ENCODE data around the gene ALK. TPM values are rescaled to one million over a fixed set of nuclear protein-coding genes. Genes with fewer than 3 reads are reported as not detected.

ALK gene
- total RNA-seq, 1 donor from 2014 or later, result 1.1 TPM

GRCh38 chr2:29143657-29144056 lies 777.7 kb downstream of the ALK start:
- intact Hi-C loops (cut with DNase I), result no loop called here

More at GRCh38 chr2:29143657-29144056, 777.7 kb downstream of the ALK start:
- ATAC-seq (no peak), DNase-seq (no peak)
- Histone ChIP-seq H3K27me3 (ENCODE audit: low read depth) (no peaks in the 10 kb centered on the region), H3K9me3 (no peaks in the 10 kb centered on the region), H3K4me3 (no peak overlapping the region), H3K27ac (no peak overlapping the region), H3K4me1 (no peaks in the 10 kb centered on the region), H3K36me3 (peaks cover 36% of the 10 kb centered on the region)
- no peak for TF ChIP-seq CTCF (IDR thresholded peaks at IDR 0.05)

Other genes with a start within 250 kb of the ALK start
- gene YPEL5, start 225.4 kb upstream of the ALK start, total RNA-seq, result 98.0 TPM